SH-SY5Y (cell line): ENCODE data around the gene BAIAP2.

Experiments used
- GATA2 ChIP-seq: IDR thresholded peaks from 2 replicates; pipeline ENCODE4 v1.6.1; 2011; ENCODE audit warnings: mild to moderate bottlenecking, low read depth, low read length
- GATA3 ChIP-seq: IDR thresholded peaks from 2 replicates; pipeline ENCODE4 v1.6.1; 2011; ENCODE audit warnings: low read depth, mild to moderate bottlenecking, low read length, moderate library complexity

DNA sequence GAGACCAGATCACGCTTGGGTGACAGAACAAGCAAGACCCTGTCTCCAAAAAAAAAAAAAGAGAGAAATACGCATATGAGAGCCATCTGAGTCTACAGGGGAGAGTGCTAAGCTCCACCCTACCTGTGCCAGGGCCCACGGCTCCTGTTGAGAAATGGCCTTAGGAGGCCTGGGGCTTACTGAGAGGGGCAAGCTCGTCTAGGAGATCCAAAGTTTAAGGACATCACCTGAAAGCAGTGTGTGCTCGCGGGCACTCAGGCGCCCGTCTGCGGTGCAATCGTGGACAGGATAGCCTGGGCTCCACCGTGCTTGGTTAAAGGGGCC lies 14.5 kb upstream of the BAIAP2 start:
- TF ChIP-seq GATA2 (no peak), GATA3 (no peak)
